Measurements from ENCODE around the gene KLHDC8A. TPM values are rescaled to one million over a fixed set of nuclear protein-coding genes. Genes with fewer than 3 reads are reported as not detected.
A peak's percentile ranks its signal among the peaks of the same experiment; 100 is the strongest.
"Not testable (repeated sequence)": the region's sequence is repeated elsewhere in the genome, so short reads cannot be mapped to it uniquely, and the experiment has no call there.

KLHDC8A gene
- total RNA-seq, 4 donors from 2014 or later: 4.1 to 5.5 (median 4.6) TPM

DNA sequence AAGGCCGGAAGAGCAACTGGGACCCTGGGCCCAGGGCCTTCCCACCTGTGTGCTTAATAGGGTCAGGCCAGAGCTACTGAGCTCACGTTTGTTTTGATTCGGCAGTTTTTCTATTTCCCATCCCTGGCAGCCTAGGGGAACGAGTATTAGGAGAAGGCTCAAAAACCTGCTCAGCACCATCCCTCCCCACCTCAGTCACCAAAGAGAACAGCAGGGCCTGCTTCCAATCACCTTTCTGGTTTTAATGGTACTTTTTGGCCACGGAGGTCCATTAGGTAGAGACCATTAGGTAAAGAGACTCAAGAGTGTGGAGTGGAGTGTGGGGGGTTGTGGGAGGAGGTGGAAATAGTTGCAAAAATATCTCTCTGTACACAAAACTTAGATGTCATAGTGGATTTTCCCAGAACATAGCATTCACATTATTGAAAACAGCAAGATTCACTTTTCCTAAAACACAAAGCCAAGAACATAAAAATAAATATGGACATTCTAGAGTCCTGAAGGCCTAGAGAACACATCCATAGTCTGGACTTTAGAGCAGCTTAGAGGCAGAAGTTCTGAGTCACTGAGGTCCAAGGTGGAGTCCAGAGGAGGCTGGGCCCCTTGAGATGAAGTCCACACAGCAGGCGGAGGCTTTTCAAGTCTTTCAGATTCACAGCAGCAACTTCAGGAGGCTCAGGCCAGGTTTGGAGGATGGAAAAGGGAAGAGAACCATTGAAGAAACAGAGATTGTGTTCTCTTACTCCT, 54.7 kb downstream of the KLHDC8A start:
- DNase-seq (ENCODE audit: low spot score in 2 of 2): no peak
- Histone ChIP-seq H3K9me3 (no peaks in the 10 kb centered on the region), H3K4me3 (no peak overlapping the region), H3K36me3 (peaks cover 0 to 44% (median 22%) of the 10 kb centered on the region in 3 donors), H3K27me3 (no peaks in the 10 kb centered on the region), H3K27ac (peak overlapping the region; percentile 0 to 68 (median 66)), H3K4me1 (peaks cover 0 to 20% (median 11%) of the 10 kb centered on the region in 4 donors)
- TF ChIP-seq, protein P1, sequence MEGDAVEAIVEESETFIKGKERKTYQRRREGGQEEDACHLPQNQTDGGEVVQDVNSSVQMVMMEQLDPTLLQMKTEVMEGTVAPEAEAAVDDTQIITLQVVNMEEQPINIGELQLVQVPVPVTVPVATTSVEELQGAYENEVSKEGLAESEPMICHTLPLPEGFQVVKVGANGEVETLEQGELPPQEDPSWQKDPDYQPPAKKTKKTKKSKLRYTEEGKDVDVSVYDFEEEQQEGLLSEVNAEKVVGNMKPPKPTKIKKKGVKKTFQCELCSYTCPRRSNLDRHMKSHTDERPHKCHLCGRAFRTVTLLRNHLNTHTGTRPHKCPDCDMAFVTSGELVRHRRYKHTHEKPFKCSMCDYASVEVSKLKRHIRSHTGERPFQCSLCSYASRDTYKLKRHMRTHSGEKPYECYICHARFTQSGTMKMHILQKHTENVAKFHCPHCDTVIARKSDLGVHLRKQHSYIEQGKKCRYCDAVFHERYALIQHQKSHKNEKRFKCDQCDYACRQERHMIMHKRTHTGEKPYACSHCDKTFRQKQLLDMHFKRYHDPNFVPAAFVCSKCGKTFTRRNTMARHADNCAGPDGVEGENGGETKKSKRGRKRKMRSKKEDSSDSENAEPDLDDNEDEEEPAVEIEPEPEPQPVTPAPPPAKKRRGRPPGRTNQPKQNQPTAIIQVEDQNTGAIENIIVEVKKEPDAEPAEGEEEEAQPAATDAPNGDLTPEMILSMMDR (IDR thresholded peaks at IDR 0.05): no peak
- 61 to 65% methylated on average over 6 of the region's 6 CpGs for WGBS, 2 donors

DNA sequence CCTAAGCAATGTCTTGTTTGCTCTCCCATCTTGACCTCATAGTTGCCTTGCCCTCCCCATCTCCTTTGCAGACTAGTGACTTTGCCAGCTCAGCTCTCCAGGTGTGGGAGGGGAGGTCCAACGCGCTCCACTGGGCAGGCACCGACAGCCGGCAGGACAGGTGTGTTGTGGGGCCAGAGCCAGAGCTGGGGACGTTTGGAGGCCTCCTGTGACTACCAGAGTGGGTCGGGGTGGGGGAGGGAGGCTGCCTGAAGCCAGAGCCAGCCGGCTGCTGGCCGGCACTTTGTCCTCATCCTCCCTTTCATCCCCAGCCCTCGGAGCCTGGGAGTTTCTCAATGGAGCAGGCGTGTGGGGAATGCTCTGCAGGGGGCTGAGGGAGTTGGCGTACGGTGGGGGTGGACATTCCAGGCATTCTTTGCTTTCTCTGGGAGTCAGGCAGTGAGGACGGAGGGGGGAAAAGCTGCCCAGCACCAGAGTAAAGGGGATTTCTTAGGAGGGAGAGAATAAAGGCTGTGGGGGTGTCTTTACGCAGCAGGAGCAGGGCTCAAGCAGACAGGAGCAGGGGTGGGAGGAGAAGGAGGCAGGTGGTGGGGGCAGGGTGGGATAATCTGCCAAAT, 55.4 kb downstream of the KLHDC8A start:
- H3K4me3 ChIP-seq: no peak overlapping the region
- no peaks in the 10 kb centered on the region for H3K27me3 ChIP-seq
- DNase-seq (ENCODE audit: low spot score in 2 of 2): no peak

DNA sequence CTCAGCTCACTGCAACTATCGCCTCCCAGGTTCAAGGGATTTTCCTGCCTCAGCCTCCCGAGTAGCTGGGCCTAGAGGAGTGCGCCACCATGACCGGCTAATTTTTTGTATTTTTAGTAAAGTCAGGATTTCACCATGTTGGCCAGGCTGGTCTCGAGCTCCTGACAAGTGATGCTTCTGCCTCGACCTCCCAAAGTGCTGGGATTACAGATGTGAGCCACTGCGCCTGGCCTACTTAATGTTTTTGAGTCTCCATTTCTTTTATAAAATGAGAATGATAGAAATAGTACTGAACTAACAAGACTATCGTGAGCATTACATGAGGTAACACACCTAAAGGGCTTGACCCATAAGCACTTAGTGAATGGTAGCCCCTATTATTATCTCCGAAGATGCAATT, 56.6 kb downstream of the KLHDC8A start:
- no peaks in the 10 kb centered on the region for H3K9me3 ChIP-seq
- no peaks in the 10 kb centered on the region for H3K27me3 ChIP-seq
- H3K36me3 ChIP-seq: peaks cover 0 to 26% (median 20%) of the 10 kb centered on the region in 3 donors
- DNase-seq (ENCODE audit: low spot score in 2 of 2): no peak
- TF ChIP-seq POLR2A (IDR thresholded peaks at IDR 0.05): no peak
- TF ChIP-seq, protein P1 (IDR thresholded peaks at IDR 0.05): no peak
- H3K4me3 ChIP-seq: no peak overlapping the region
- H3K27ac ChIP-seq: peak overlapping the region in 1 of 4 donors; percentile 68
- peaks cover 0 to 20% (median 11%) of the 10 kb centered on the region in 4 donors for H3K4me1 ChIP-seq
- WGBS, 2 donors: 80 to 88% methylated on average over 9 of the region's 9 CpGs

More for the DNA sequence above, 55.4 kb downstream of the KLHDC8A start:
- Histone ChIP-seq H3K9me3 (no peaks in the 10 kb centered on the region), H3K27ac (peak overlapping the region; percentile 0 to 68 (median 66)), H3K36me3 (peaks cover 0 to 38% (median 22%) of the 10 kb centered on the region in 3 donors), H3K4me1 (peaks cover 0 to 20% (median 11%) of the 10 kb centered on the region in 4 donors)
- TF ChIP-seq EP300 (IDR thresholded peaks at IDR 0.05) (peak in 1 of 2 donors; percentile 67), POLR2A (IDR thresholded peaks at IDR 0.05) (no peak)
- 19 to 20% methylated on average over 14 of the region's 14 CpGs for WGBS, 2 donors

DNA sequence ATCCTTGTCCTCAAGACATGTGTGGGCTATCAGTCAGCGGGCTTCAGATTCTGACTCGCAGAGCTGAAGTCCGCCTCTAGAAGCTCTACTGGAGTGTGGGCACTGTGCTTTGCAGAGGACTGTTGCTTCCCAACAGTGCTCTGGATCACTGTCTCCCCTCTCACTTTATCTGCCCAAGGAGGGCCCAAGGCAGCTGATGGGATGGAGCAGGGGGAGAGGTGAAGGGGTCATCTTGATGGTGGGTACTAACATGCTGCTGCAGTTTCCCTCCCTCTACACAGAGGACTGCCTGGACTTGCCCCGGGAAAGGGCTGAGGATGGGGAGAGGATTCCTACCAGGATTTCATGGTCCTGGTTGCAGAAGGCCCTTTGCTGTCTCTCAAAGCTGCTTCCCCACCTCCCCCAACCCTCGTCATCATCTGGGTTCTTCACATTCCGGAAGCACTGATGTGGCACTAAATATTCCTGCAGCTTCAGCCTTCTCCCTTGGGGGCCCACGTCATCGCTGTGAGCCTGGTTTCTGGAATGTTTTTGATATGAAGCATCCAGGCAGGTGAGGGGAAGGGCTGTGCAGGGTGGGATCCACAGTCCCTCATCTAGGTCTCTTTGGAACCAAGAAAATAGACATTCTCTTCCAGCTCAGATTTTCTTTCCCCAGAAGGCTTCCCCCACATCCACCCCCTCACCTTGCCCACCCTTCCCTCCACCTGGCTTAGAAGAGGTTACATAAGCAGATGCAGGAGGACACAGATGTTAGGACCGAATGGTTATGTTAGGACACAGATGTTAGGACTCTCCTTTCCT, 58.3 kb downstream of the KLHDC8A start:
- H3K27ac ChIP-seq: peak overlapping the region in 1 of 4 donors; percentile 9
- TF ChIP-seq, protein P1 (IDR thresholded peaks at IDR 0.05): no peak
- no peak for TF ChIP-seq POLR2A (IDR thresholded peaks at IDR 0.05)
- no peak for TF ChIP-seq EP300 (IDR thresholded peaks at IDR 0.05)
- H3K9me3 ChIP-seq: no peaks in the 10 kb centered on the region
- H3K4me3 ChIP-seq: no peak overlapping the region
- peaks cover 0 to 9% (median 6%) of the 10 kb centered on the region in 3 donors for H3K36me3 ChIP-seq
- DNase-seq (ENCODE audit: low spot score in 2 of 2): no peak
- H3K27me3 ChIP-seq: no peaks in the 10 kb centered on the region
- H3K4me1 ChIP-seq: peaks cover 0 to 37% (median 21%) of the 10 kb centered on the region in 4 donors
- WGBS, 2 donors: 66 to 78% methylated on average over 9 of the region's 9 CpGs

DNA sequence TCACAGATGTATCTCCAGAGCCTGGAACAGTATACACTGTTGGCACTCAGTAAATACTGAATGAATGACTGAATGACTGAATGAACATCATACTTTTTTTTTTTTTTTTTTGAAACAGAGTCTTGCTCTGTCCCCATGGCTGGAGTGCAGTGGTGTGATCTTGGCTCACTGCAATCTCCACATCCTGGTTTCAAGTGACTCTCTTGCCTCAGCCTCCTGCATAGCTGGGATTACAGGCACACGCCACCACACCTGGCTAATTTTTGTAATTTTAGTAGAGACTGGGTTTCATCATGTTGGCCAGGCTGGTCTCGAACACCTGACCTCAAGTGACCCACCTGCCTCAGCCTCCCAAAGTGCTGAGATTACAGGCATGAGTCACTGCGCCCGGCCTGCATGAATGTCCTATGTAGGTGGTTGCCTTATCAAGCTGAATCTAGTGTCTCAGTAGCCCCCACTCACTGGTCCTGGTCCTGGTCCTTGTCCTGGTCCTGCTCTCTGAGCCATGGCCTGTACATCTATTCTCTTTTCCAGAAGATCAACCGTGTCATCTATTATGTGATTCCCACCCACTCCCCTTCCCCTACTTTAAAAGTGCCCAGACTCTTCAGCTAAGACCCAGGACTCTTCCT, 59.1 kb downstream of the KLHDC8A start:
- DNase-seq (ENCODE audit: low spot score in 2 of 2); H3K27ac ChIP-seq; H3K9me3 ChIP-seq; H3K4me3 ChIP-seq; H3K27me3 ChIP-seq; H3K36me3 ChIP-seq: not testable (repeated sequence)
- WGBS, 2 donors: 93 to 97% methylated on average over 5 of the region's 5 CpGs
- peaks cover 0 to 37% (median 21%) of the 10 kb centered on the region in 4 donors for H3K4me1 ChIP-seq

Data from tibial nerve (tissue), 4 donors.